RWPE2 (cell line): ENCODE data around the gene PIPOX.

ENCODE experiments used
- ATAC-seq: fragments of 200-7000 bp; cut with Tn5 transposase; 3 replicates; pipeline ENCODE4 v1.9.1; 2021; ENCODE audit warnings: low read depth
- DNase-seq: peaks from one replicate; pipeline ENCODE4 v3.0.0-alpha.2; 2020; ENCODE audit warnings: low spot score
- H3K27ac ChIP-seq: fragments of 450-650 bp; 2 replicates; pipeline ENCODE4 v1.5.1; 2017; ENCODE audit warnings: mild to moderate bottlenecking; ENCODE audit not compliant: poor library complexity, severe bottlenecking
- H3K27me3 ChIP-seq: fragments of 250-450 bp; sonication (Bioruptor Pico); 2 replicates; pipeline ENCODE4 v1.5.1; 2021; ENCODE audit warnings: mild to moderate bottlenecking, moderate library complexity; ENCODE audit not compliant: insufficient read depth, poor library complexity, severe bottlenecking
- H3K36me3 ChIP-seq: fragments of 250-450 bp; sonication (Bioruptor Pico); 2 replicates; pipeline ENCODE4 v1.5.1; 2020; ENCODE audit warnings: low read depth, mild to moderate bottlenecking, moderate library complexity
- H3K4me1 ChIP-seq: fragments of 250-450 bp; sonication (Bioruptor Pico); 2 replicates; pipeline ENCODE4 v1.5.1; 2021; ENCODE audit warnings: mild to moderate bottlenecking, moderate library complexity; ENCODE audit not compliant: insufficient read depth, poor library complexity, severe bottlenecking
- H3K4me3 ChIP-seq: fragments of 250-450 bp; sonication (Bioruptor Pico); 2 replicates; pipeline ENCODE4 v1.5.1; 2021; ENCODE audit warnings: mild to moderate bottlenecking, moderate library complexity; ENCODE audit not compliant: severe bottlenecking
- H3K9me3 ChIP-seq: fragments of 250-450 bp; sonication (Bioruptor Pico); 2 replicates; pipeline ENCODE4 v1.5.1; 2021; ENCODE audit warnings: mild to moderate bottlenecking, moderate library complexity; ENCODE audit not compliant: severe bottlenecking
- TF ChIP-seq, protein P1 (sequence below): fragments of 450-650 bp; IDR thresholded peaks from one replicate; pipeline ENCODE4 v1.5.1; 2017; ENCODE audit warnings: mild to moderate bottlenecking, moderate library complexity; ENCODE audit not compliant: poor library complexity, severe bottlenecking

PIPOX gene

GRCh38 chr17:29070308-29070707 is 27.4 kb downstream of the PIPOX start:
- DNase-seq (no peak), ATAC-seq (no peak)
- no peaks in the 10 kb centered on the region for H3K36me3 ChIP-seq
- H3K27ac ChIP-seq: no peak overlapping the region
- TF ChIP-seq, protein P1, sequence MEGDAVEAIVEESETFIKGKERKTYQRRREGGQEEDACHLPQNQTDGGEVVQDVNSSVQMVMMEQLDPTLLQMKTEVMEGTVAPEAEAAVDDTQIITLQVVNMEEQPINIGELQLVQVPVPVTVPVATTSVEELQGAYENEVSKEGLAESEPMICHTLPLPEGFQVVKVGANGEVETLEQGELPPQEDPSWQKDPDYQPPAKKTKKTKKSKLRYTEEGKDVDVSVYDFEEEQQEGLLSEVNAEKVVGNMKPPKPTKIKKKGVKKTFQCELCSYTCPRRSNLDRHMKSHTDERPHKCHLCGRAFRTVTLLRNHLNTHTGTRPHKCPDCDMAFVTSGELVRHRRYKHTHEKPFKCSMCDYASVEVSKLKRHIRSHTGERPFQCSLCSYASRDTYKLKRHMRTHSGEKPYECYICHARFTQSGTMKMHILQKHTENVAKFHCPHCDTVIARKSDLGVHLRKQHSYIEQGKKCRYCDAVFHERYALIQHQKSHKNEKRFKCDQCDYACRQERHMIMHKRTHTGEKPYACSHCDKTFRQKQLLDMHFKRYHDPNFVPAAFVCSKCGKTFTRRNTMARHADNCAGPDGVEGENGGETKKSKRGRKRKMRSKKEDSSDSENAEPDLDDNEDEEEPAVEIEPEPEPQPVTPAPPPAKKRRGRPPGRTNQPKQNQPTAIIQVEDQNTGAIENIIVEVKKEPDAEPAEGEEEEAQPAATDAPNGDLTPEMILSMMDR: no peak
- no peaks in the 10 kb centered on the region for H3K4me1 ChIP-seq
- H3K27me3 ChIP-seq: no peaks in the 10 kb centered on the region
- H3K4me3 ChIP-seq: no peak overlapping the region
- no peaks in the 10 kb centered on the region for H3K9me3 ChIP-seq

- Histone ChIP-seq H3K36me3 (no peaks in the 10 kb centered on the region), H3K27me3 (no peaks in the 10 kb centered on the region), H3K9me3 (no peaks in the 10 kb centered on the region), H3K4me3 (no peak overlapping the region), H3K4me1 (no peaks in the 10 kb centered on the region), H3K27ac (no peak overlapping the region)
- TF ChIP-seq, protein P1: no peak
- DNase-seq (no peak), ATAC-seq (no peak)
These were observed 27.8 kb downstream of the PIPOX start for GRCh38 chr17:29070781-29071180.

- DNase-seq: no peak
- Histone ChIP-seq H3K4me3 (no peak overlapping the region), H3K4me1 (no peaks in the 10 kb centered on the region), H3K36me3 (no peaks in the 10 kb centered on the region), H3K27ac (no peak overlapping the region), H3K9me3 (no peaks in the 10 kb centered on the region), H3K27me3 (no peaks in the 10 kb centered on the region)
- no peak for ATAC-seq
- TF ChIP-seq, protein P1: no peak
These were observed 28.4 kb downstream of the PIPOX start for GRCh38 chr17:29071303-29071702.

DNA sequence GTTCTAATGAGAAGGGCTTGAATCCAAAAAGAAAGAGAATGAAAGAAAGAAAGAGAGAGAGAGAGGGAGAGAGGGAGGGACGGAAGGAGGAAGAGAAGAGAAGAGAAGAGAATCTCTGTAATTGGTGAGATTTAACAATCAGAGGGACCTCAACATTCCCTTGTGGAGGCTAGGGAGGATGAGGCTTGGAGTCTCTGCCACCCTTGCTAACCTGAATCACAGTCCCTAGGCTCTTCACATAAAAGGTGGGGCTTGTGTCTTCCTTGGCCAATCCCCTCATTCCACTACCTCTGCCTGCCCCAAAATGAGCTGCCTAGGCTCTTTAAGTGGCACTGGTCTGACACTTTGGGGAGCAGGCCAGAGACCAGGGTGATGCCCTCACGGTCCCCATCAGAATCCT is 30.1 kb downstream of the PIPOX start:
- DNase-seq: no peak
- TF ChIP-seq, protein P1: no peak
- Histone ChIP-seq H3K27me3 (no peaks in the 10 kb centered on the region), H3K36me3 (no peaks in the 10 kb centered on the region), H3K27ac (no peak overlapping the region), H3K9me3 (no peaks in the 10 kb centered on the region), H3K4me3 (no peak overlapping the region), H3K4me1 (no peaks in the 10 kb centered on the region)
- ATAC-seq: no peak

- Histone ChIP-seq H3K4me1 (no peaks in the 10 kb centered on the region), H3K4me3 (no peak overlapping the region)
- TF ChIP-seq, protein P1: no peak
These were observed 30.6 kb downstream of the PIPOX start for GRCh38 chr17:29073520-29073919.

More at GRCh38 chr17:29073520-29073919, 30.6 kb downstream of the PIPOX start:
- Histone ChIP-seq H3K27ac (no peak overlapping the region), H3K36me3 (no peaks in the 10 kb centered on the region), H3K27me3 (no peaks in the 10 kb centered on the region), H3K9me3 (no peaks in the 10 kb centered on the region)
- no peak for ATAC-seq
- no peak for DNase-seq
